HCT116 (cell line): ENCODE measurements around the gene ELP2. TPM values are rescaled to one million over a fixed set of nuclear protein-coding genes. Genes with fewer than 3 reads are reported as not detected.
A peak's percentile ranks its signal among the peaks of the same experiment; 100 is the strongest.

Experiments
- ATAC-seq: fragments of 200-7000 bp; cut with Tn5 transposase; 2 replicates; pipeline ENCODE4 v1.9.1; 2020; ENCODE audit warnings: mild to moderate bottlenecking, moderate library complexity
- BruUV-seq: library from RNA; stranded (reverse); fragments of 400-500 nt; replicated peaks from 2 replicates; lab custom pipeline; 2021; lab: Mats Ljungman, UMichigan
- CTCF ChIA-PET: fragments of 300-600 bp; sonication (Branson Sonifier 250); formaldehyde crosslinking; loops from one replicate; lab custom pipeline; 2021; ENCODE audit warnings: antibody characterized with exemption; lab: Charles Lee
- POLR2A ChIA-PET: fragments of 300-600, 350-600 bp; sonication (Branson Sonifier 250); formaldehyde crosslinking; loops from one replicate; lab custom pipeline; 2021; ENCODE audit warnings: antibody characterized with exemption; lab: Charles Lee
- RAD21 ChIA-PET, 2 experiments: fragments of 300-600 bp; sonication (Branson Sonifier 250); formaldehyde crosslinking; loops; one replicate each; lab custom pipeline; 2023; ENCODE audit warnings: low total read pairs in 2 of 2; ENCODE audit not compliant: uncharacterized antibody in 2 of 2, unreplicated experiment in 2 of 2, low non-redundant PET in 1 of 2; lab: Charles Lee
- DNase-seq: peaks from one replicate; pipeline ENCODE4 v3.0.0-alpha.2; 2010; ENCODE audit warnings: low read depth, low spot score
- H2AFZ ChIP-seq: fragments of 200-600 bp; shearing (Covaris generic), sonication (generic); 2 replicates; pipeline ENCODE4 v1.6.1; 2017; ENCODE audit warnings: low read depth, mixed run types, mixed read lengths, antibody characterized with exemption, low read length; ENCODE audit not compliant: poor library complexity, severe bottlenecking
- H3K27ac ChIP-seq: 2 replicates; pipeline ENCODE4 v1.5.1; 2012; ENCODE audit warnings: low read depth, low read length
- H3K27me3 ChIP-seq: fragments of 200-600 bp; sonication (generic); 2 replicates; pipeline ENCODE4 v1.6.1; 2016; ENCODE audit warnings: mixed run types, low read length, mixed read lengths; ENCODE audit not compliant: insufficient read depth
- H3K36me3 ChIP-seq, 2 experiments: fragments of 200-500 bp in 1 of 2; fragments of 200-600 bp in 1 of 2; sonication (Bioruptor generic) in 1 of 2; sonication (generic) in 1 of 2; 2 replicates each; pipeline versions ENCODE4 v1.5.1 to v1.6.1; 2014 to 2016; ENCODE audit warnings: low read length in 2 of 2, inconsistent platforms in 1 of 2, mixed read lengths in 1 of 2, mixed run types in 1 of 2; ENCODE audit not compliant: insufficient read depth in 2 of 2, control insufficient read depth in 1 of 2
- H3K4me1 ChIP-seq, 2 experiments: fragments of 200-600 bp in 1 of 2; sonication (generic) in 1 of 2; 2 replicates each; pipeline versions ENCODE4 v1.5.1 to v1.6.1; 2012 to 2017; ENCODE audit warnings: low read length in 2 of 2, inconsistent platforms in 1 of 2, mild to moderate bottlenecking in 1 of 2, mixed read lengths in 1 of 2, mixed run types in 1 of 2, moderate library complexity in 1 of 2; ENCODE audit not compliant: insufficient read depth in 2 of 2, control insufficient read depth in 1 of 2
- H3K4me2 ChIP-seq: fragments of 200-600 bp; sonication (generic); 2 replicates; pipeline ENCODE4 v1.6.1; 2017; ENCODE audit warnings: mixed run types, low read length, mixed read lengths
- H3K4me3 ChIP-seq, 2 experiments: fragments of 200-600 bp in 1 of 2; sonication (generic) in 1 of 2; replicated peaks in 1 of 2; 2 replicates each; pipeline ENCODE4 v1.5.1; 2011 to 2016; ENCODE audit warnings: low read length in 2 of 2, control low read depth in 1 of 2, low read depth in 1 of 2, mild to moderate bottlenecking in 1 of 2, mixed read lengths in 1 of 2, mixed run types in 1 of 2
- H3K79me2 ChIP-seq: fragments of 200-600 bp; sonication (generic); 2 replicates; pipeline ENCODE4 v1.6.1; 2017; ENCODE audit warnings: mild to moderate bottlenecking, mixed run types, low read length, moderate library complexity, mixed read lengths; ENCODE audit not compliant: insufficient read depth
- H3K9ac ChIP-seq: fragments of 200-600 bp; sonication (generic); 2 replicates; pipeline ENCODE4 v1.6.1; 2016; ENCODE audit warnings: low read length, mixed read lengths
- H3K9me2 ChIP-seq: fragments of 200-600 bp; sonication (generic), shearing (Covaris generic); 2 replicates; pipeline ENCODE4 v1.6.1; 2017; ENCODE audit warnings: mixed run types, mild to moderate bottlenecking, moderate library complexity; ENCODE audit not compliant: insufficient read depth
- H3K9me3 ChIP-seq, 2 experiments: fragments of 200-500 bp in 1 of 2; fragments of 200-600 bp in 1 of 2; sonication (Bioruptor generic) in 1 of 2; sonication (generic) in 1 of 2; 2 replicates each; pipeline ENCODE4 v1.6.1; 2014 to 2017; ENCODE audit warnings: low read length in 2 of 2, mixed read lengths in 2 of 2, inconsistent platforms in 1 of 2, low read depth in 1 of 2, mild to moderate bottlenecking in 1 of 2, mixed run types in 1 of 2, moderate library complexity in 1 of 2; ENCODE audit not compliant: control insufficient read depth in 1 of 2, insufficient read depth in 1 of 2
- H4K20me1 ChIP-seq: fragments of 200-600 bp; sonication (generic), shearing (Covaris generic); 2 replicates; pipeline ENCODE4 v1.6.1; 2017; ENCODE audit warnings: mixed run types, mild to moderate bottlenecking, moderate library complexity; ENCODE audit not compliant: insufficient read depth
- CBX3 ChIP-seq: IDR thresholded peaks from 2 replicates; pipeline ENCODE4 v1.6.1; 2012; ENCODE audit warnings: low read depth
- POLR2A ChIP-seq: IDR thresholded peaks from 2 replicates; pipeline ENCODE4 v1.7.0; 2011; ENCODE audit warnings: borderline replicate concordance; ENCODE audit not compliant: insufficient read depth, insufficient read length; ENCODE audit errors: extremely low read depth
- SIN3A ChIP-seq: IDR thresholded peaks from 2 replicates; pipeline ENCODE4 v1.6.1; 2012; ENCODE audit warnings: low read depth
- intact Hi-C: fragments of 100-400 bp; cut with micrococcal nuclease; formaldehyde crosslinking; loops from 2 replicates; pipeline ENCODE4 v1.10.0; 2022
- total RNA-seq: library from RNA; stranded (reverse); gene quantifications from one replicate; pipeline ENCODE4 v1.2.1, GENCODE V29; 2021; ENCODE audit not compliant: unreplicated experiment

ELP2 gene
- total RNA-seq, 1 experiment from 2014 or later, result 109 TPM

DNA sequence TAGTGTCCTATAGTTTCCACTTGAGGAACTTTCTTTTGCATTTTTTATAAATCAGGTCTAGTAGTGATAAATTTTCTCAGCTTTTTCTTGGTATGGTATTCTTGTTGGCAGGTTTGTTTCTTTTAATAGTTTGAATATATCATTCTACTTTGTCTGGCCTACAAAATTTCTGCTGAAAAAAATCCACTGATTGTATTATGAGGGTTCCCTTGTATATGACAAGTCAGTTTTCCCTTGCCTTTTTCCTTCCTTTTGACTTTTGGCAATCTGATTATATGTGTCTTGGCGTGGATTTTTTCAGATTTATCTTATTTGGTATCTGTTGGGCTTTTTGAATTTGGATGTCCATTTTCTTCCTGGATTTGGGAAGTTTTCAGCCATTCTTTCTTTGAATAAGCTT is 99.5 kb downstream of the ELP2 start:
- intact Hi-C loops, result no loop called here
- POLR2A ChIA-PET, result no interaction called here
- CTCF ChIA-PET, result no interaction called here

More for the DNA sequence above, 99.5 kb downstream of the ELP2 start:
- Histone ChIP-seq H2AFZ (no peak overlapping the region), H3K9ac (no peak overlapping the region), H3K4me2 (no peak overlapping the region), H3K4me1 (no peaks in the 10 kb centered on the region), H4K20me1 (no peaks in the 10 kb centered on the region), H3K9me2 (no peaks in the 10 kb centered on the region), H3K27me3 (no peaks in the 10 kb centered on the region), H3K79me2 (no peaks in the 10 kb centered on the region), H3K4me3 (no peak overlapping the region), H3K36me3 (no peaks in the 10 kb centered on the region)
- ATAC-seq (no peak), DNase-seq (no peak)
- RAD21 ChIA-PET, result no interaction called here
- BruUV-seq, result no TSS peak
- TF ChIP-seq POLR2A (no peak), SIN3A (no peak), CBX3 (peak; percentile 45; the same call in 1 of the 2 replicates)
- TF ChIP-seq, all 23 proteins: peak for 1
- Histone ChIP-seq H3K27ac (no peak overlapping the region), H3K9me3 (peaks cover 2 to 4% of the 10 kb centered on the region in 2 experiments; a peak in 3 of 4 replicates)

Other genes with a start within 250 kb of the ELP2 start
- gene RPRD1A, start 62.3 kb upstream of the ELP2 start, total RNA-seq, result 80.7 TPM
- 70.5 TPM for gene SLC39A6, start 559 bp upstream of the ELP2 start, total RNA-seq
- 12.1 TPM for gene MOCOS, start 57.6 kb downstream of the ELP2 start, total RNA-seq
- 4.0 TPM for gene FHOD3, start 167.8 kb downstream of the ELP2 start, total RNA-seq